NCI-H1417 treated with DMSO at 0.1 percent for 48 hours (cell line): ENCODE measurements around the gene KCNMA1.

Experiments
- DNase-seq: peaks from one replicate; lab custom pipeline; 2025; lab: John Stamatoyannopoulos, UW

Gene KCNMA1

DNA sequence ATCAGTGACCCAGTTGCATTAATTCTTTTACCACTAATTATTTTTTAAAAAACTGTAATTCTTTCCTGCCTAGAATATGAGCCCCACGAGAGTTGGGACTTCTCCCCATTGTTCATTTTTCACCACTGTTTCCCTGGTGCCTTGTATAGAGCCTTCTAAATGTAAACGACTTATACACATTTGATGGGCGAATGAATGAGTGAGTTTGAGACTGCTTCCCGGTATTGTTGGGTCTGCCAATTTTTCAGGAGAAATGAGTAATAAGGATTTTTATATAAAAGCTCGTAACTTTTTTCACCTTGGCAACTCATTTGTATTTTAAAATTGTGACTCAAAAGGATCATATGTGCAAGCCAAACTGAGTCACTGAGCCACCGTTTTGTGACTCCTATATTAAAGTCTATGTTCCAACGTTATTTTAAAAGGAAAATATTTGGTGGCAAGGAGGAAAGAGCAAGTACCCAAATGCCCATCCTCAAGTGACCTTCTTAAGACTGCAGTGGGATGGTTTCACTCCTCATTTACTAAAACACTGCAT is 621.3 kb downstream of the KCNMA1 start:
- DNase-seq: no peak

- DNase-seq: no peak
These were observed 622.2 kb downstream of the KCNMA1 start for GRCh38 chr10:77015360-77015759.

- no peak for DNase-seq
These were observed 624.7 kb downstream of the KCNMA1 start for GRCh38 chr10:77012812-77013500.

GRCh38 chr10:77011874-77012811 is 625.5 kb downstream of the KCNMA1 start:
- DNase-seq: no peak

DNA sequence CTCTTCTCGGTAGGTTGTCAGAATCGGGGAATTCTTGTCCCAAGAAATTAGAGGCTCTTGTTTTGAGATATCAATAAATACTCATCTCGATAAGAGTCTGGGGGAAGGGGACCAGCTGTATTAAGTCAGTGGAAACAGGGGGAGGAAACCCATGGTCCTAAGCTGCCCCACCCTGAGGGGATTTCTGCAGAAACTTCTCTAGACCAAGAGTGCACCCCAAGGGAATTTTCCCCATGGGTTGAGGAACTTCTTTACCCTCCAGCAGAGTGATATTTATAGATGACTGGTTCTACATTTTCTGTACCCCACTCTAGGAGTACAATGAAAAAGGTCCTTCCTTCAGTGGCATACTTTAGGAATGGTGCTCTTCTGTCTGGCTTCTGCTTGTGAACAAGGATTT is 627.2 kb downstream of the KCNMA1 start:
- no peak for DNase-seq

DNA sequence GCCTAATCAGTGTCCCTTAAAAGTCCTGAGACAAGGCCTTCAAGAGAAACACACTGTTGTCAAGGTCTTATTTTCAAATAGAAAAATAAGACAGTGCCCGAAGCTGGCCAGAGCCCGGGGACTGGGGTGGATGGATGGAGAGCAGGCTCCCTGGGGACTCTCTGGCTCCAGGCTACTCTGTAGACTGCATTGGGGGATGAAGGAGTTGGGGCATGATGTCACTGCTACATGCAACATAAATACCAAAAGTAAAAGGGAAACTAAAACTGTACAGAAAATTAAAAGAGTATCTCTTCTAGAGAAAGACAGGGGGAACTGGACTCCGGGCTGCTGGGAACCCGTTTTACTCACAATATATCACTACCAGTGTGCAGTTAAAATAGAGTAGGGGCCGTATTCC is 629.8 kb downstream of the KCNMA1 start:
- no peak for DNase-seq

GRCh38 chr10:77006836-77007511 is 630.6 kb downstream of the KCNMA1 start:
- no peak for DNase-seq

GRCh38 chr10:77005871-77006270 is 631.7 kb downstream of the KCNMA1 start:
- DNase-seq: no peak

DNA sequence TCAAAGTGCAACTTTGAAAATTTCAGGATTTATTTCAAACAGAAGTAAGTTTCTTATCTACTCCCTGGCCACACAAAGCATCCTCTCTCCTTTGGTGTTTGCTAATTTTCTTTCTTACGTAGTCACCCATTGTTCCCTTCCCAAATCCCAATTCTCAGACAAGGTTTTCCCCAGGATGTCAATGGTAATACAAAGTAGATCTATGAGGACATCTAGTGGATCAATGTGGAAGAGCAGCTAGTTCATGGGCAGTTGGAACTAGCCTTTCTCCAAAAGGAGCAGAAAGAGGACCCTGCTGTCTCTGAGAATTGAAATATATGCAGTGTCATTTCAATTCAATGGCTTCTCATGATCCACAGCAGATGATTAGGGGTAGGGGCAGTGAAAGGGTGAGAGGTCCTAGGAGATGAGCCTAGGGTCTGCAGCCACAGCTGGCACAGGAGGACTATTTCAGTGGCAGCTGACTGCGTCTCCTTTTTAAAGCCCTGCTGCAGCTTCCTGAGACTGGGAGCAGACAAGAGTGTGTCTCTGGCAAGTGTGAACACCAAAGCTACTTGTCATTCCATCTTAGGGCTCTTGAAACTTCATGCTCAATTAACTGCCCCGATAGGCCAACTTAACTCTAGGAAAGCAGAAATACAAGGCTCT is 632.6 kb downstream of the KCNMA1 start:
- DNase-seq: no peak

- no peak for DNase-seq
These were observed 634.7 kb downstream of the KCNMA1 start for GRCh38 chr10:77002872-77003271.

DNA sequence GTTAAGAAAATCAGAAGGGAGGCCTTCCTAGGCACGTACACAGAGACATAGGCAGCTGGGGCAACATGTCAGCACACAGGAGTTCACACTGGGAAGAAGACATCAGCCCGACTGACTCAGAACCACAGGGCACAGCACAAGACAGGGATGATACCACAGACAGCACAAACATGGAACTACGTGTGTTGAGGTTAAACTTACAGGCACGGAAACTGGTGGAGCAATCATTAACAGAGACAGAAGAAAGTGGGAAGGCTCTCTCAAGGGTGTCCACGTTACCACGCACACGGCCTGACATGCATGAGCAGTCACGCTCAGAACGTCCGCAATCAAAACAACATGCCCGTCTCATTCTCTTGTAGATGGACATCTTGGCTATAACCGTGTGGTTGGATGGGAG is 636.4 kb downstream of the KCNMA1 start:
- no peak for DNase-seq

DNA sequence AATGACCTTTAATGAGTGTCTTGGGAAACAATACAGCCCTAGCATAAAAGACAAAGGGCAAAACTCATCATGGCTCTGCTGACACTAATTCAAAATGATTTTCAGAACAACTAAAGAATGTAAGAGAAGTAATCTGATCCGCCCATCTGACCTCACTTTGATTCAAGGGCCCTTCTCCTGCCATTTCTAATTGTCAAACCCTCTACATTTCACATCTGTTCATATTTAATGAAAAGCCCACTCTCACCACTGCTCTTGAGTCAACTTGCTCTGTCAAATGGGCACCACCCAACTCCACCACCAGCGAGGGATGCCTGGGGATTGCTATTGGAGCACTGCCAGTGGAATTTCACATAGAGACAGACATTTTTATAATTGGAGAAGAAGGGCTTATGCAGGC is 639.2 kb downstream of the KCNMA1 start:
- DNase-seq: no peak

GRCh38 chr10:76997631-76998030 is 640.0 kb downstream of the KCNMA1 start:
- DNase-seq: no peak

DNA sequence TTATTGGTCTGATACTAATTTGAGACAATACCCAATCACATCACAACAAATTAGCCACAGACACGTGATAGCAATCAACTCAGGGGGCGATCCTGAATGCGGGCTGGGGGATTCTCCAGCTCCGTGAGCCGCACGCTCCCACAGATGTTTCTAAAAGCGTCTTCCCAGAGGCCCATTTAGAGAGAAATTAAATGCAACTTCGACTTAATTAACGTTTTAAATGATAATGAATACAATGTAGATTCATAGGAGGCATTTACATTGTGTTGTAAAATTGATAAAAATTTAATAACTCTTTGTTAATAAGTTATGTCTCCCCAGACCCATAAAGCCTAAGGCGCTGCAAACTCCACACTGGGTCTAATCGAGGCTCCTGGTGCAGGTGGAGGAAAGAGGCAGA is 642.6 kb downstream of the KCNMA1 start:
- no peak for DNase-seq

DNA sequence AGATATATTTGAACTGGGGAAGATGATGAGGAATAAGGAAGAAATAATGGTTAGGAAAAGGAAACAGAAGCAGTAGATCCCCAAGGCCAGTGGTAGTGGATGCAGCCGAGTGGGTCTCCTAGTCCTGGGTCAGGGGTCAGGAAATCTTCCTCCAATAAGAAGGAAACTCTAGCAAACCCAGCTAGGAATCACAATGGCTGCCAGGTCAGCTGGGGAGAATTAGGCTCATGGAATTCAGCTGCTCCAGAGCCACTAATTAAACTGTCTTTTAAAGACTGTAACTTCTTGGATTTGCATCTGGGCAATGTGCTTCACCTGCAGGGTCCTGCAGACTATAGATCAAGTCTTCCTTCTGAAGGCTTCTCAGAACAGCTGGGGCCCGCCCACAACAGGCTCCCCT is 644.4 kb downstream of the KCNMA1 start:
- no peak for DNase-seq

DNA sequence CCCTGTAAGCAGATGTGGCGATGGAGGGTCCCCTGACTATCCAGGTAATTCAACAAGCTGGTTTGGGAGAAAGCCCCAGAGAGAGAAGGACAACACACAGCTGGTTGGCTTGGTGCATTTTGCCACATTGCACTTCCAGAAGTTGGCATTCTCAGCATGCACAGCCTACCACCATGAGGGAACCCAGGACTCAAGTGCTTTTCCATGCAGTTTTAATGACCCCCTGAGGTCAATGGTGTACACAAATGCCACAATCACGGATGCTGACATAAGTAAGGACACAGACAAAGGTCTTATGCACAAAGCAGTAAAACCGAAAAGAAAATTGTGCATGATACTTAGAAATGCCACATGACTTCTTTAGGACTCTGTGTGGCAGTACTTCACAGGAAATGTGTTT is 645.1 kb downstream of the KCNMA1 start:
- DNase-seq: no peak

DNA sequence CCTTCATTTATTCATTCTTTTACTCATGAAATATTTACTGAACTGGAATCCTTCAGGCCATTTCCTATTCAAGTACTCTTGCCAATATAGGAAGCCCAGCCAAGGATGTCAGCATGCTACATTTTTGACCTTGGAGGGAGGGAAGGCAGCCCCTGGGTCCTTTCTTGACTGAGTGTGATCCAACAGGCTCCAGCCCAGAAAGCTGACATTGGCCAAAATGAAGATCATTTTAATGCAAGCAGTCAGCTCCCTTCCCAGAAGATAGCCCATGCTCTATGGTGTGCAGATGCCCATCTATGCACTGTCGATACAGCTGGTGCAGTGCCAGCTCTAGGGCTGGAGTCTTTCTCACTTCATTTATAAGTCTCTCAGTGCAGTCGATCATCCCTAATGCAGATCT is 646.0 kb downstream of the KCNMA1 start:
- no peak for DNase-seq

- DNase-seq: no peak
These were observed 647.0 kb downstream of the KCNMA1 start for GRCh38 chr10:76990561-76990960.

GRCh38 chr10:76984559-76985443 is 652.8 kb downstream of the KCNMA1 start:
- DNase-seq: peak; percentile 39

GRCh38 chr10:76983624-76984023 is 654.0 kb downstream of the KCNMA1 start:
- no peak for DNase-seq

DNA sequence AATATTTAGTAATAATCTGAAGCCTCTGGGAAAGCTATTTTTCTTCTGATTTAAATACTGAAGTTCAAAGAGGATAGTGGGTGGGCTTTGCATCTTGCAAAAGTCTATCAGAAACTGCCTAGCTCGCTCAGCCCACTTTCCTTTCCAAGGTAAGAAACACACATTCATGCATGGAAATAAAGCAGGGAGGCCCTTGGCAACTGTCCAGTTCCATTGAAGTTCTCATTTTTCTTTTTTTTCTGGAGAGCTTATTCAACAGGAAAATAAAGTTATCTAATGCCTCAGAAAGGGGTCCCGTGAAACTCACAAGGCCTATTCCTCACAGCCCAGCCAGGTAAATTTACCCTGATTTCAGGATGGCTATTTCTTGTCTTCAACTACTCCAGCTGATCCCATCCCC is 654.9 kb downstream of the KCNMA1 start:
- DNase-seq: no peak
